Heart right ventricle (tissue), 16 donors: ENCODE data around the gene OR10H4. TPM values are rescaled to one million over a fixed set of nuclear protein-coding genes. Genes with fewer than 3 reads are reported as not detected.
"Not testable (repeated sequence)": the region's sequence is repeated elsewhere in the genome, so short reads cannot be mapped to it uniquely, and the experiment has no call there.

Experiments used
- ATAC-seq, 8 donors: fragments of 200-7000 bp; cut with Tn5 transposase; one replicate each; pipeline ENCODE4 v1.9.1; 2020; ENCODE audit warnings: mild to moderate bottlenecking in 8 of 8, moderate library complexity in 8 of 8, moderate number of reproducible peaks in 1 of 8
- DNase-seq, 2 donors: peaks; one replicate each; pipeline ENCODE4 v3.0.0-alpha.2; 2020
- H3K27ac ChIP-seq, 10 donors: fragments of 200-600 bp; sonication (generic) in 2 of 10; one replicate each; pipeline versions ENCODE4 v1.5.0 to v1.8.0; 2020 to 2022; ENCODE audit warnings: mild to moderate bottlenecking in 3 of 10
- H3K27me3 ChIP-seq, 7 donors: fragments of 200-600 bp; one replicate each; pipeline ENCODE4 v1.8.0; 2021 to 2022; ENCODE audit warnings: mild to moderate bottlenecking in 2 of 7
- H3K36me3 ChIP-seq, 9 donors: fragments of 200-600 bp; sonication (generic) in 1 of 9; one replicate each; pipeline versions ENCODE4 v1.5.0 to v1.8.0; 2020 to 2022; ENCODE audit warnings: mild to moderate bottlenecking in 2 of 9
- H3K4me1 ChIP-seq, 9 donors: fragments of 200-600 bp; sonication (generic) in 1 of 9; one replicate each; pipeline versions ENCODE4 v1.5.0 to v1.8.0; 2020 to 2022; ENCODE audit warnings: mild to moderate bottlenecking in 4 of 9
- H3K4me3 ChIP-seq, 10 donors: fragments of 200-600 bp; sonication (generic) in 2 of 10; one replicate each; pipeline versions ENCODE4 v1.5.0 to v1.8.0; 2020 to 2022; ENCODE audit warnings: mild to moderate bottlenecking in 7 of 10, moderate library complexity in 2 of 10
- H3K9me3 ChIP-seq, 11 donors: fragments of 200-600 bp in 10 of 11; sonication (generic) in 2 of 11; one replicate each; pipeline versions ENCODE4 v1.5.0 to v1.8.0; 2013 to 2022; ENCODE audit warnings: mild to moderate bottlenecking in 2 of 11, control low read depth in 1 of 11, moderate library complexity in 1 of 11
- WGBS, 2 donors: extraction: QIAGEN DNeasy Blood & Tissue Kit; methylation state at CpG; one replicate each; pipeline ENCODE4 v1.1.7; 2013; ENCODE audit warnings: inconsistent platforms in 1 of 2; 5-methylcytosine and 5-hydroxymethylcytosine counted together
- intact Hi-C, 10 donors: fragments of 100-400 bp; cut with DNase I; formaldehyde crosslinking; loops; one replicate each; pipeline versions ENCODE4 v1.11.1 to v1.14.2; 2022
- polyA plus RNA-seq, 2 donors: library from polyadenylated mRNA; stranded (reverse); fragments of 200-250 nt; gene quantifications; one replicate each; pipeline ENCODE4 v1.2.3, GENCODE V29; 2013
- total RNA-seq, 10 donors: library from RNA; stranded (reverse); fragmentation: NEBNext Ultra II Directional in 3 of 10; extraction: Animal tissue kit (Norgen Biotek cat#: 25700) in 3 of 10; gene quantifications; one replicate each; pipeline versions ENCODE4 v1.2.1 to v1.2.4, GENCODE V29; 2021 to 2023
- TF ChIP-seq, protein P1 (sequence below), 9 donors: fragments of 200-600 bp; sonication (generic) in 2 of 9; IDR thresholded peaks; one replicate each; pipeline versions ENCODE4 v1.5.0 to v1.8.0; 2021 to 2022; ENCODE audit warnings: antibody characterized with exemption in 9 of 9, mild to moderate bottlenecking in 5 of 9, moderate library complexity in 1 of 9
- donor health status: Arrhythmogenic right ventricular cardiomyopathy.
- donor health status: ischemic (EF 13 %, LVEDD 7.1; RV severe dilation, severe dysfunction).
- donor health status: healthy with polysubstance abuse.
- donor health status: DM: no; HTN: yes; CAD: no.
- donor health status: DM: no; HTN: no; CAD: no.
- donor health status: ischemic (EF 25% LVEDD 6.9; RV normal size, moderate dysfunction).
- donor health status: ischemic (EF 25% LVEDD 5.7; RV mildly dilated, moderate dysfunction).
- donor health status: healthy.
- donor health status: DM: yes; HTN: yes; CAD: no.
- donor health status: Ischemic cardiomyopathy.
- donor health status: ischemic (EF 35%, LVEDD 5.7; RV mildly dilated, moderate dysfunction).
- donor health status: nonischemic (EF 11% LVEDD 7.7; RV severe dilation, severe dysfunction).
- donor health status: DM: yes; HTN: yes; CAD: no.
- donor health status: PGD.
- donor health status: ischemic (EF 29% LVEDD 5.4; RV normal size, mild dysfunction).
- donor health status: nonischemic (EF 23%, LVEDD 6.1; RV moderate dilation, normal function).

OR10H4 gene
- total and polyA plus RNA-seq, 12 donors: not detected

DNA sequence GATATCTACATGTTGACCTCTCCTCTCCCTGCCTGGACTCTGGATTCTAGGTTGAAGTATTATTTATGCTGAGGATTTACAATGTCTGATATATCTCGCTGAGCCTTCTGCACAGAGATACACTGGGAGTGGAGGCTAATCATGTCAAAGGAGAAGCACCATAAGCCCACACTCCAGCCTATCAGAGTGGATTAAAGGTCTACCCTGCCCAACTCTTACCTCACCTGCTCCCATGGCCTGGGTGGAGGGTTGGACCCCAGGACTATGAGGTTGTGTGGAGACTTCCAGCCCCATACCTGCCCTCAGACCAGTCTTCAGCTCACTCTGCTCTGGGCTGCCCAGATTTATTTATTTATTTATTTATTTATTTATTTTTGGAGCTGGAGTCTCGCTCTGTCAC is 15.4 kb downstream of the OR10H4 start:
- no peaks in the 10 kb centered on the region for H3K36me3 ChIP-seq
- H3K27ac ChIP-seq: no peak overlapping the region
- WGBS, 2 donors: 77 to 79% methylated on average over 2 of the region's 2 CpGs
- intact Hi-C loops: no loop called here
- DNase-seq (no peak), ATAC-seq (no peak)
- no peaks in the 10 kb centered on the region for H3K4me1 ChIP-seq
- H3K4me3 ChIP-seq: no peak overlapping the region
- peaks cover 0 to 42% (median 12%) of the 10 kb centered on the region in 7 donors for H3K27me3 ChIP-seq
- TF ChIP-seq, protein P1, sequence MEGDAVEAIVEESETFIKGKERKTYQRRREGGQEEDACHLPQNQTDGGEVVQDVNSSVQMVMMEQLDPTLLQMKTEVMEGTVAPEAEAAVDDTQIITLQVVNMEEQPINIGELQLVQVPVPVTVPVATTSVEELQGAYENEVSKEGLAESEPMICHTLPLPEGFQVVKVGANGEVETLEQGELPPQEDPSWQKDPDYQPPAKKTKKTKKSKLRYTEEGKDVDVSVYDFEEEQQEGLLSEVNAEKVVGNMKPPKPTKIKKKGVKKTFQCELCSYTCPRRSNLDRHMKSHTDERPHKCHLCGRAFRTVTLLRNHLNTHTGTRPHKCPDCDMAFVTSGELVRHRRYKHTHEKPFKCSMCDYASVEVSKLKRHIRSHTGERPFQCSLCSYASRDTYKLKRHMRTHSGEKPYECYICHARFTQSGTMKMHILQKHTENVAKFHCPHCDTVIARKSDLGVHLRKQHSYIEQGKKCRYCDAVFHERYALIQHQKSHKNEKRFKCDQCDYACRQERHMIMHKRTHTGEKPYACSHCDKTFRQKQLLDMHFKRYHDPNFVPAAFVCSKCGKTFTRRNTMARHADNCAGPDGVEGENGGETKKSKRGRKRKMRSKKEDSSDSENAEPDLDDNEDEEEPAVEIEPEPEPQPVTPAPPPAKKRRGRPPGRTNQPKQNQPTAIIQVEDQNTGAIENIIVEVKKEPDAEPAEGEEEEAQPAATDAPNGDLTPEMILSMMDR (IDR thresholded peaks at IDR 0.05): no peak
- peaks cover 0 to 20% (median 0%) of the 10 kb centered on the region in 11 donors for H3K9me3 ChIP-seq

DNA sequence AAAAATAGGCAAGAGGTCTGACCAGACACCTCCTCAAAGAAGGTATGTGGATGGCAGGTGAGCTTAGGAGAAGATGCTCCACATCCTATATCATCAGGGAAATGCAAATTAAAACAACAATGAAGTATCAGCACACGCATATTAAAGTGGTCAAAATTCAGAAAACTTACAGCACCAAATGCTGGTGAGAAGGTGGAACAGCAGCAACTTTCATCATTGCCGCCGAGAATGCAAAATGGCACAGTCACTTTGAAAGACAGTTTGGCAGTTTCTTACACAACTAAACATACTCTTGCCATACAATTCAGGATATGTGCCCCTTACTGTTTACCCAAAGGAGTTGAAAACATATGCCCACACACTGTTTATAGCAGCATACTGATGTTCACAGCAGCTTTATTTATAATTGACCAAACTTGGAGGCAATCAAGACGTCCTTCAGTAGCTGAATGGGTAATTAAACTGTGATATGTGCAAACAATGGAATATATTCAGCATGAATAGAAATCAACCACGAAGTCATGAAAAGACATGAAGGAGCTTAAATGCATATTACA is 22.5 kb downstream of the OR10H4 start:
- Histone ChIP-seq H3K36me3 (no peaks in the 10 kb centered on the region), H3K4me1 (no peaks in the 10 kb centered on the region), H3K27ac (no peak overlapping the region), H3K4me3 (no peak overlapping the region), H3K9me3 (no peaks in the 10 kb centered on the region), H3K27me3 (peaks cover 0 to 42% (median 0%) of the 10 kb centered on the region in 7 donors)
- DNase-seq (no peak), ATAC-seq (no peak)
- TF ChIP-seq, protein P1 (IDR thresholded peaks at IDR 0.05): no peak
- WGBS, 2 donors: 45 to 69% methylated on average over 5 of the region's 5 CpGs
- intact Hi-C loops: no loop called here

DNA sequence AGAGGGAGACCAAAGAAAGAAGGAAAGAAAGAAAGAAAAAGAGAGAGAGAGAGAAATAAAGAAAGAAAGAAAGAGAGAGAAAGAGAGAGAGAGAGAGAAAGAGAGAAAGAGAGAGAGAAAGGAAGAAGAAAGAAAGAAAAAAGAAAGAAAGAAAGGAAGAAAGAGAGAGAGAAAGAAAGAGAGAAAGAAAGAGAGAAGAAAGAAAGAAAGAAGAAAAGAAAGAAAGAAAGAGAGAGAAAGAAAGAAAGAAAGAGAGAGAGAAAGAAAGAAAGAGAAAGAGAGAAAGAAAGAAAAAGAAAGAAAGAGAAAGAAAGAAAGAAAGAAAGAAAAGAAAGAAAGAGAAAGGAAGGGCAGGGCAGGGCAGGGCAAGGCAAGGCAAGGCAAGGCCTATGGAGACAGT is 23.2 kb downstream of the OR10H4 start:
- H3K4me3 ChIP-seq, H3K9me3 ChIP-seq, H3K4me1 ChIP-seq, H3K27ac ChIP-seq, H3K36me3 ChIP-seq, intact Hi-C loops, DNase-seq, ATAC-seq: not testable (repeated sequence)
- H3K27me3 ChIP-seq: peaks cover 0 to 38% (median 0%) of the 10 kb centered on the region in 7 donors

DNA sequence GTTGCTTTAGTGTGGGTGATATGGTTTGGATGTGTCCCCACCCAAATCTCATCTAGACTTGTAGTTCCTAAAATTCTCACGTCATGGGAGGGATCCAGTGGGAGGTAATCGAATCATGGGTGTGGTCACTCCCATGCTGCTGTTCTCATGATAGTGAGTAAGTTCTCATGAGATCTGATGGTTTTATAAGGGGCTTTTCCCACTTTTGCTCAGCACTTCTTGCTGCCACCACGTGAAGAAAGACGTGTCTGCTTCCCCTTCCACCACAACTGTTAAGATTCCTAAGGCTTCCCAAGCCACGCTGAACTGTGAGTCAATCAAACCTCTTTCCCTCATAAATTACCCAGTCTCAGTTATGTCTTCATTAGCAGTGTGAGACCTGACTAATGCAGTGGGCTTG is 26.0 kb downstream of the OR10H4 start:
- Histone ChIP-seq H3K4me1 (no peaks in the 10 kb centered on the region), H3K9me3 (no peaks in the 10 kb centered on the region), H3K27me3 (peaks cover 0 to 41% (median 13%) of the 10 kb centered on the region in 7 donors), H3K4me3 (no peak overlapping the region), H3K36me3 (no peaks in the 10 kb centered on the region), H3K27ac (no peak overlapping the region)
- WGBS, 2 donors: 53 to 58% methylated on average over 5 of the region's 5 CpGs
- no peak for DNase-seq
- intact Hi-C loops: no loop called here
- TF ChIP-seq, protein P1 (IDR thresholded peaks at IDR 0.05): no peak
- ATAC-seq: no peak

DNA sequence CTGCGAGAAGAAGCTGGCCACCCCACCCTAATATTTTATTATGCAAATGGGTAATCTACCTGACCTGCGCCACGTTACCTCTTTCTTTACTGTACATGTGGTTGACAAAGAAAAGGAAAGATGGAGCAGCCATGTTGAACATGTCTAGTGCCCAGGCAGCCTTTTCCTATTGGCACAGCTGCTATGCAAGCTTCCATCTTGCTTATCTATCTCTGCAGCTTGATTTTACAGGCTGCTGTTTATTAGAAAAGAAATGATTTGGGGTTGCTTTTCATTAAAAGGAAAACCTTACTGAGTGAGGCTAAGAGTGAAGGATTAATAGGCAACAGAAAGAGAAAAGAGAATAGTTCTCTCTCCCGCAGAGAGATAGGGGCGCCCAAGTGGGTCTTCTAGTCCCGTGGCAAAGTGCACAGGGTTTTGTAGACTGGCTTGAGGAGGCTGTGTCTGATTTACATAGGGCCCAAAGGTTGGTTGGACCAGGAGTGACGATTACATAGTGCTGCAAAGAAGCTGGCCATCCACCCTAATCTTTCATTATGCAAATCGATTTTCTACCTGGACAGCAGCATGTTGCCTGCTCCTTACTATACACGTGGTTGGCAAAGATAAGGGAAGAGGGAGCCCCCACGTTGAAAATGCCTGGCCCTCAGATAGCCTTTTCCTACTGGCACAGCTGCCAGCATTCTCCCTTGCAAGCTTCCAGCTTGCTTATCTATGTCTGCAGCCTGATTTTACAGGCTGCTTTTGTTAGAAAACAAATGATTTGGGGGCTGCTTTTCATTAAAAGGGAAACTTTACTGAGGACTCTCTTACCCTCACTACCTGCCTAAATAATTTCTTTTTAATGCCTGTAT is 28.3 kb downstream of the OR10H4 start:
- Histone ChIP-seq H3K36me3 (no peaks in the 10 kb centered on the region), H3K4me3 (no peak overlapping the region), H3K27ac (no peak overlapping the region), H3K27me3 (peaks cover 0 to 49% (median 13%) of the 10 kb centered on the region in 7 donors), H3K4me1 (no peaks in the 10 kb centered on the region), H3K9me3 (peaks cover 0 to 12% (median 8%) of the 10 kb centered on the region in 11 donors)
- WGBS, 2 donors: 38 to 54% methylated on average over 10 of the region's 10 CpGs
- TF ChIP-seq, protein P1 (IDR thresholded peaks at IDR 0.05): no peak
- DNase-seq: no peak
- ATAC-seq: no peak
- intact Hi-C loops: no loop called here
